GM21447 (cell line): ENCODE results near the gene NUP93.
"Not testable (repeated sequence)": the region's sequence is repeated elsewhere in the genome, so short reads cannot be mapped to it uniquely, and the experiment has no call there.

Source experiments
- ATAC-seq: cut with Tn5 transposase; IDR thresholded peaks from one replicate; pipeline ENCODE4 v1.9.1; 2021; ENCODE audit not compliant: unreplicated experiment

Gene NUP93

DNA sequence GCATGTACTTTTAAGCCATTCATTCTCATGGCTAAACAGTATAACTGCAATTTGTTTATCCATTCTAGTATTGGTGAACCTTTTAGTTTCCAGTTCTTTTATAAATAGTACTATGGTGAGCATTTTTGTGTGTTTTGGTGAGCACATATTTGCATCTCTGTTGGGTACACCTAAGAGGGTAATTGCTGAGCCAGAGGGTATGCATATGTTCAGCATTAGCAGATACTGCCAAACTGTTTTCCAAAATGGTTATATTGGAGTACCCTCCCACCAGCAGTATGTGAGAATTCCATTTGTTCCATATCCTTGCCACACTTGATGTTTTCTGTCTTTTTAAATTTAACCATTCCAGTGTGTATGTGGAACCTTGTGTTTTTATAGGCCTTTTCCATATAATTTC is 81.0 kb downstream of the NUP93 start:
- no peak for ATAC-seq

DNA sequence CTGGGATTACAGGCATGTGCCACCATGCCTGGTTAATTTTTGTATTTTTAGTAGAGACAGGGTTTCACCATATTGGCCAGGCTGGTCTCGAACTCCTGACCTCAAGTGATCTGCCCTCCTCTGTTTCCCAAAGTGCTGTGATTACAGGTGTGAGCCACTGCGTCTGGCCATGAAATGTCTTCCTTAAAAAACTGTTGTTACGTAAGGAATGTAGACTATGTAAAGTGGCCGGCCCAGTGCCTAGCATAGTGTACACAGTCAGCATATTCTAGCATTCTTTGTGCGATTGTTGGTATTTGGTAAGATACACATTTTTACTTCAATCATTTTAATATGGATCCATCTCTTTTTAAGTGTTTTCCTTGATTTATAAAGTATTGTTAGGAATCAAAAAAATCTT is 81.7 kb downstream of the NUP93 start:
- ATAC-seq = not testable (repeated sequence)

DNA sequence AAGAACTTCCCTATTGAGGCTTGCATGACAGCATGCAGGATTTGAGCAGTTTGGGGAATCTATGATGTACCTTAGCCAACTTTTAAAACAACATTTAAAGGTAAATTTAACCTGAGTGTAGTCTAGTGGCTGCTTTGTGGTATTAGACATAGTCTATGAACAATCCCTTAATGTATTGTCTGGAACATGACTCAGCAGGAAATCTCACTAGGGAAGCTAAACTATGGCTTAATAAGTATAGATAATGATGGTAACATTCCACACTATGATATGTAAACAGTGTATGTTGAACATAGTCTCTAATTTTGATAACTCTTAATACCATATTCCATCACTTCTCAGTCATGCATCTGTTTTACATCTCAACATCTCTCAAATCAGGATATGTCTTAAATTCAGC is 83.0 kb downstream of the NUP93 start:
- no peak for ATAC-seq

DNA sequence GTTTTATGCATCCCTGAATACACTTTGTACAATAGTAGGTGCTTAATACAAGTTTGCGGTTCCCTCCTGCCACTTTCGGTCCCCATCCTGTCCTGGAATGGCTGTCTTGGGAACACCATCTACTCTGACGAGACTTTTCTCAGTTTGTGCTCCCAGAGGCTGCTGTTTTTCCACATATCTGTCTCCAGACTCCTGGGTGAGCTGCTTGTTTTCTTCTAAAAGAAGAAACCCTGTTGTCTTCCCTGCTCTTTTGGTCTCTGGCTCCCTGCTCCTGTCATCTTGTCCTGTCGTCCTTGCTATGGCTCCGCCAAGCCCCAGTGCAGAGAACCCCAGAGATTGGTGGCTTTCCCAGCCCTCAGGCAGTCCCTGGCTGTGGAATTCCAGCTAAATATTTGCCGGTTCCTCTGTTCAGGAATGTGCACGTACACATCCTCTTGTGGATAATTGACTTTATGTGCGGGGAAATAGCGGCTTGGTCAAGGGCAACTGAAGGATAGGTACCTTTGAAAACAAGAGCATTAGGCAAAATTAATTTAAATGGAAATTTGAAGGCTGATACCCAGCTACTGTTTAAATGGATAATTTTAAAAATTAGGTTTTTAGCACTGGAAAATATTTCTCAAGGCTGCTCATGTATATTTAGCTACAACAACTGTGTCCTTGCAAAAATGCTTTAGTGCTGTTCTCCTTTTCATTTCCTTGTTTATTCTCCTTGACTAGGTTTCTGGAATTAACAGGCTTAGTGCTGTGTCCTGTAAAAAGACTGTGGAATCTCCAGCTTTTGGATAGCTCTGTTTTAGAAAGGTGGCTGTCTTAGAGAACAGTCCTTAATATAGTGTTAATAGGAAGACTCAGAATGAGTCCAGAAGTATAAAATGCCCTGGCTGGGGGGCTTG is 84.9 kb downstream of the NUP93 start:
- no peak for ATAC-seq

DNA sequence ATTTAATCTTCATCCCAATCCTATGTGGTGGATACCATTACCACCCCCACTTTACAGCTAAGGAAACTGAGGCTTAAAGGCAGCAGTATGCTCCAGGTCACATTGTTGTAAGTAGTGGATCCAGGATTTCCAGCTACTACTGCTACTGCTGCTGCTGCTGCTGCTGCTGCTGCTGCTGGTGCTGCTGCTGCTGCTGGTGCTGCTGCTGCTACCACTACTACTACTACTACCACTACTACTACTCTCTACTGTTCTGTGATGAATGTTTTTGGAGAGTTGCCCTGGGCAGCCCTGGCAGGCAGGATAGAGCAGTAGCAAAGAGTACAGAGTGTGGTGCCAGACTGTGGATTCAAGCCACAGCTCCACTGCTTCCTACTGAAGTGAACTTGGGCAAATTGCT is 85.8 kb downstream of the NUP93 start:
- no peak for ATAC-seq

DNA sequence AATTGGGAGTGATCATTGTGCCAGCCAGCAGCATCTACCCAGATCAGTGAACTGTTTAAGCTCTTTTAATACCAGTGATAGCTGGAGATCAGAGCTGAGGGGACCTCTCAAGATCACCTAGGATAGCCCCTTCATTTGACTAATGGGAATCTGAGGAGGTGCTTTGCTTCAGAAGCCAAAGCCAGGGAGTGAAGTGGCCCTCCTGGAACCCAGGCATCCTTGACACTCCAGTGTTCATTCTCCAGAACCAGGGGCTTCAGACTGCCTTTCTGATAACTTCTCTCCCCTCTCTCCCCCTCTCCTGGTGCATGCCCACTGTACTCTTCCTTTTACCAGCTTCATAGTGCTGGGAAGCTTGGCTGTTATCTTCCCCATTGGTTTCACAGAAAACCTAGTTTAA is 87.1 kb downstream of the NUP93 start:
- ATAC-seq = no peak

DNA sequence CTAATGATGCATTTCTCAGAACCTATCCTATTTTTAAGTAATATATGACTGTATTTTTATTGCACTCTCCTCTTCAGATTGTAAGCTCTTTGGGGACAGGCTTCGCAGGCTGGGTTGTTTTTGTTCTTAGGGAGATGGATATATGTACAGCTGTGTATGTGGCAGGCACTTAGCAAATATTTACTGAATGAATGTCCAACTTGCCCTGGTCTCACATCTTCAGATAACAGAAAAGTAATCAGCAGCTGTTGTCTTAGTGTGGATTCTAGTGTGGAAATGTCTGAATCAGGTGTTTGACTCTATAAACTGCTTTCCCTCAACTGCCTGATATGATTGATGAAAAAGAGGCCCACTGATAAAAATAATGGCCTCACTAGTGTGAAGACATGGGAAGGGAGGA is 88.0 kb downstream of the NUP93 start:
- no peak for ATAC-seq

DNA sequence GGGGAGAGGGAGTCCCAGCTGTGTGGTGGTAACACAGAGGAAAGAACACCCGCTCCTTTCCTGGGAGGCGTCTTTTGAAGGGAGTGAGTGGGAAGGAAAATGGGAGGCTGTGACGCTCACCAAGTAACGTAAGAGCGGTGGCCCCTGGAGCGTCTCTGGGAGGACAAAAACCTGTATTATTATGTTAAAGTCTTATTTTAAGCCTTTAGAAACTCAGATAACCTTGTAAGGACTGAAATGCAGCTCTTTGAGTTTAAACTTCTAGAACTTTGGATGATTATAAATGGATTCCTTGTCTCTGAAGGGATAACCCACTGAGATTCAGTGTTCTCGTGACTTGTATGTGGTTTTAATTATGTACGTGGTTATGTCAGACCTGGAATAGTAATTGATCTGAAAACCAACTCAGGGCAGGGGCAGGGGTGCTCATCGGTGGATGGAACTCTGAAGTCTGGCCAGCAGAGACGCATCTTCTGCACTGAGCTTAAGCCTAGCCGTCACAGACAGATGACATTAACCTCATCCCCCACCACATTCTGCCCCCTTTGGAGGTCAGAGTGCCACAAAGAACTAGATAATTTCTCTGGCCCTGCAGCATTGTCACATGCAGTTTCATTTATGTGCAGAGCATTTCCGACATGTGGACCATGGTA is 93.3 kb downstream of the NUP93 start:
- ATAC-seq = no peak

DNA sequence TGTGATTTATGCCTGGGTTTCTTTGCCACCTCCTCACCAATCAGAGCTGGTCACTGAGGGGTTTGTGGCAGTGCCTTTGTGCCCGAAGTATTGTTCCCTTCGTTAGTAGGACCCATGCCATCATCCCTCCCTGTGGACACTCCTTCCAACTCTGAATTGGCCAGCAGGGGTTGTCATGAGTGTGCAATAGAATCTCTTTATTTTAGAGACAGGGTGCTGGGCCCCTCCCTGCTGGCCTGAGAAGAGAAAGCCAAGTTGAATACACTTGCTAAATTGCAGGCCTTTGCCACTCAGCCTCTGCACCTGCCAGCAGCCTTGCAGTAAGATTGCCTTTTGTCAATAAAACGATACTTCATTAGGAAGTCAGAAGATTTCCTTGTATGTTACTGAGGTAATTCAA is 94.4 kb downstream of the NUP93 start:
- ATAC-seq = no peak

DNA sequence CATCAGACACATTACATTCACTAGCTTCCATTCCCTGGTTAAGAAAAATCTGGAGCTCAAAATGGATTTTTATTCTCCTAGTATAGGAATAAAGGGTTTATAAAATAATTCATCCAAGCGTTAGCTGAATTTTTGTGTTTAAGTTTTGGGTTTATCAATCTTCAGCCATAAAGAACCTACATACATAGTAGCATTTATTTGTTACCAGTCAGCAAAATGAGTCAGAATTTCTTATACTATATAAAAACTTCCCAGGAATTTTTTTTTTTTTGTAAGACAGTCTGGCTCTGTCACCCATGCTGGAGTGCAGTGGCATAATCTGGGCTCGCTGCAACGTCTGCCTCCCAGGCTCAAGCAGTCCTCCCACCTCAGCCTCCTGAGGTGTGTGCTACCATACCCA is 94.9 kb downstream of the NUP93 start:
- no peak for ATAC-seq

DNA sequence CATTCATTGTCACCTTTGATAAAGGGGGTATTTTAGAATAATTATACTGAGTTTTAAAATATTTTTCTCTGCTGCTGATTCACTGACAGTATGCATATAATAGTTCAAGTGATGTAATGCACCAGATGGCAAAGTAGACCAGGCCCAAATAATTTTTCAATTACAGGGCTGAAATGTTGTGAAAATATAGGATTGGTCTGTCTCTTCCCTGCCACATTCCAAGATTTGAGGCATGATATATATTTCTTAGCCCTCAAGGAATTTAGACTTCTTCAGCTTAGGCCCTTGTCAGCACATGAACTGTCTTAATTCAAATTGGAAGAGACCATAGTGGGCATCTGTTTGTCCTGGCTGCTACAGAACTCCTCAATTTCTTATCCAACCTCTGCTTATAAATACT is 95.9 kb downstream of the NUP93 start:
- ATAC-seq = no peak

DNA sequence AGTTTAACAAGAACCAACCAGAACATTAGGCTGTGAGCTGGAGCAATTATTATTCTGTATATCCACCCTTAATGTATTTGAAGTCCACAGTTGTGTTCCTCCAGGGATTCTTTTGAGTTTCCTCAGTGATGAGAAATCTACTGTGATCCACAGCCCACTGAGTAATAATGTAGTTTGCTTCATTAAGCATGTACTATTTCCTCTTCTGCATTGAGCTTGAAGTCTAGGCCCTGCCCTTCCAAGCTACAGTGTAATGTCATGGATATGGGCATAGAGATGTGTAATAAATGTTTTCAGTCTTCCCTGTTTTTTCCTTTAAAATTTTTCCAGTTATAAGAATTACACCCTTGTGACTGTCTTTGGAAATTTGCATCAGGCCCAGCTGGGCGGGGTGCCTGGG is 98.7 kb downstream of the NUP93 start:
- ATAC-seq = no peak

DNA sequence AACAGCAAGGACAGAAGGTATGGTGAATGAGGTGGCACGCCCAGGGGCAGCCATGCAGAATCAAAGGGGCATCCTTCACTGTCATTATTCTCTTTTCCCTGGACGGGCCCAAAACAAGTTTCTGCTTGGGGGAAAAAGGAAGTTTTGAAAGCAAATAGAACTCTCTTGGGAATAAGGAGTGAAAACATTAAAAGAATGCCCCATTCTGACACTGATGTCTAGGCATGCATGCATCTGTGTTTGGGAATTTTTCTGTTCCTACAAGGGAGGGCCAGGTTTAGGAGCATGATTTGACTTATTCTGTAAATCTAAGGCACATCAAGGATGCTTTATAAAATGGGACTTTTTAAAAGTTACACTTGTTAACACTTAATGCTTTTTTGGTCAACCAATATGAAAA is 100.7 kb downstream of the NUP93 start:
- ATAC-seq = no peak

DNA sequence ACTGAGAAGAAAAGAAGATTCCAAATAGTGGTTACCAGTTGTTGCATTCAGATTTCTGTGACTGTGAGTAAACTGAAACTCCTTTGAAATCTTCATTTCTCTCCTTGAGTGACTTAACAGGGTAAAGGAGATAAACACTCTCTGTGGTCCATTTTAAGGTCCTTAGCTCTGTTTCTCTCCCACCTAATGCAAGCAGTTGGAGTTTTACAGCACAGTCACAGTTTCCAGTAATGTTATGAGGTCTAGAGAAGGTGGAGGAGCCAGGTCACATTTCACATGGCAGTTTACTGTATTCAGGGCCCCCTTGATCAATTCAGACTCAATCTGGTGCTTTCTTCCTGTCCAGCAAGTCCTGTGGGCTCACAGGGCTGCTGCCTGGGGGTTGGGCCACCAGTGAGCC is 102.8 kb downstream of the NUP93 start:
- ATAC-seq = no peak

DNA sequence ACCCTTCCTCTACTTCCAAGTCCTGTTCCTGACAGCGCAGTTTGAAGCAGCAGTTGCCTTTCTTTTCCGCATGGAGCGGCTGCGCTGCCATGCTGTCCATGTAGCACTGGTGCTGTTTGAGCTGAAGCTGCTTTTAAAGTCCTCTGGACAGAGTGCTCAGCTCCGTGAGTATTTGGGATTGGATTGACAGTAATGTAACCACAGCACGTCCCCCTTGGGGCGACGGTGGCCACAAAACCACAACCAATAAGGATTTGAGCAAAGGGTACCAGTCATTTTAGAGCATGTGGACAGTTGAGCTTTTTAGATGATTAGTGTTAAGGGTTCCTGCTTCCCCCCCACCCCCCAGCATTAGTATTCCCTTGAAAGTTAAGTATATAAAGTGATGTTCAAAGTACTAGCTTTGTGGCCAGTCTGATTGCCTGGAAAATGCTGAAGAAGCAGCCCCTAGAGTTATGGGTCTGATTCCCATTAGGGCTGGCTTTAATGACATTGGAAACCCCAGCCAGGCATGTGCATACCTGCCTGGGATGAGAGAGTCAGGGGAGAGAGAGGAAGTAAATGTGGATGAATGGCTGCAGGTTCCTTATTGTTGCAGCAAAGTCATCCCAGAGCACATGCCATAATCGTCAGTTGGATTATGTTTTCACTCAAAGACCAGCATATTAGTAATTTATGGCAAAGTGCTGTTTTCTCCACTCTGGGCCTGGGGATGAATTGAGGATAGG is 103.5 kb downstream of the NUP93 start:
- no peak for ATAC-seq

DNA sequence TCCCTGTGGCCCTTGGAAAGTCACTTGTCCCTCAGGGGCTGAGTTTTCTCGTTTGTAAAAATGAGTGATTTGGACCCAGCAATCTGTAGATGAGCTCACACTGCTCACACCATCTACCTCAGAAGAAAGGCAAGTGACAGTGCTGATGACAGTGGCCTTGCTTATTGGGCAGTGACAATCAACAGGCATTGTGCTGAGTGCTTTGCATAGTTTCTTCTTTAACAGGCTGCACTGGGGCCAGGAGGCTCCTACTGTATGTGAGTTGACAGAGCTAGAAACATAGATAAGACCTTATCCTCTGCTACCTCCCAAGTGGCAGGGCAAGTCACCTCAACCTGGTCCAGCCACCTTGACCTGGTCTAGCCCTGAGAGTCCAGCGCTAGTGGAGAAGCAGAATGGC is 105.4 kb downstream of the NUP93 start:
- no peak for ATAC-seq

DNA sequence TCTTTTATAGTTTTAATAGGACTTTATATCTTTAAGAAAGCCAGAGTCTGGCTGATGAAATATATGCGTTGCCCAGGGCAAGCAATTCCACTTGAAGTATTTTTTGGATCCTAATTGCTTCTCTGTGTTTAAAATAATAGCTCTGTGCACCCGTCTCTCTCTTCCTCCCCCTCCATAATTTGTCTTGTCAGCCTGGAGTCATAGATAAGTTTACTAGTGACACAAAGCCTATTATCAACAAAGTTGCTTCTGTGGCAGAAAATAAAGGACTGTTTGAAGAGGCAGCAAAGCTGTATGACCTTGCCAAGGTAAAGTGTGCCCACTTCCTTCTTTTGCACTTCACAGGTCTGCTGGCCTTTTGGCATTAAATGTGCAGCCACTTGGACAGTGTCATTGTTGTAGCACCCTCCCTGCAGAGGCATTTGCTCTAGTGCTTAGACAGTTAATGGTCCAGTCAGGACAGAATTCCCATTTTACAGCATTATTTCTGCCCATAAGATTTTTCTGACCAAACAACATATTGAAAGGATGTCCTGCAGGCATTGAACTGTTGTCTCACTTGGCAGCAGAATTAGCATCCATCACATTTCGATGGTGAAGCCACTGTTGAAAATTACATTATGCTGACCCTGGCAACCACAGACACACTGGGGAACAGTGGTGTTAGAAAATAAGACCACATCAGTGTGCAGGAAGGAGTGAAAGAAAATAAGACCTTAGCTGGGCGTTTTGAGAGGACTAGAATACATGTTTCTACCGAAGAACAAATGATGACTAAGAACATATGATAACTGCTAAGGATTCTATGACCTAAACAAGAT is 106.7 kb downstream of the NUP93 start:
- ATAC-seq = no peak

DNA sequence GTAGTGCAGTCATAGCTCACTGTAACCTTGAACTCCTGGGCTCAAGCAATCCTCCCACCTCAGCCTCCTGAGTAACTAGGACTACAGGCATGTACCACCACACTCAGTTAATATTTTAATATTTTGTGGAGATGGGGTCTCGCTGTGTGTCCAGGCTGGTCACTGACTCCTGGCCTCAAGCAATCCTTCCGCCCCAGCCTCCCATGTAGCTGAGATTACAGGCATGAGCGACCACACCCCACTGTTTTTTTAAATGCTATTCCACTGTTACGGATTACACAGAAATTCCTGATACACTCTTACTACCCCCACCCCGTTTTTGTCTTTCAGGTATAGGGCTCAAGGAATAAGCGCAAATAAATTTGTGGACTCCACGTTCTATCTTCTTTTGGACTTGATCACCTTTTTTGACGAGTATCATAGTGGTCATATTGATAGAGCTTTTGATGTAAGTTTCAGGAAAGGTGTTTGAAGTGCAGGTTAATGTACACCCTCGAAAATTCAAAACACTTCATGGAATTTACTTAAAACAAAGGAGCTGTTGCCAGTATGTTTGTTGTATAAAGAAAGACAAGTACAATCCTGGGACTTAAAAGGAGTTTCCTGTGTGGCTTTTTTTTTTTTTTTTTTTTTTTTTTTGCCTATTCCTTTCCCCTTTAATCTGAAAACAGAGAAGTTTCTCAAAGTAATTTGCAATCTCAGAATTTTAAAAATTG is 108.9 kb downstream of the NUP93 start:
- ATAC-seq = no peak

DNA sequence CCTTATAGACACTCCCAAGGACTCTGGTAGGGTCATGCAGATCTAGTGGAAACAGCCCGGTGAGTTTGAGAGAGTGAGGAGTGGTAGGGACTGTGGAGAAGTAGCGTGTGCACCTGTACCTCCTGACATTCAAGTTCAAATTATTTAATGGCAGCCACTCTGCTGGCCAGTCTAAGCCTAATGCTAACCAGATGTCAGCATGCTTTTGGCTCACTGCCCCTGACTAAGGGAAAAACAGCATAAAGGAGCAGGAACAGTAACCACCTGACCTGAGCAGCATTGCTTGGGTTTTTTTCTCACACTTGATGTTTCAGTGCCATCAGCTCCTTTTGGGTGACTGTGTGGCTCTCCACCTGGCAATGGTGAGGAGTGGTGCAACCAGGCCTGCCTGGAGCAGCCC is 111.3 kb downstream of the NUP93 start:
- no peak for ATAC-seq

DNA sequence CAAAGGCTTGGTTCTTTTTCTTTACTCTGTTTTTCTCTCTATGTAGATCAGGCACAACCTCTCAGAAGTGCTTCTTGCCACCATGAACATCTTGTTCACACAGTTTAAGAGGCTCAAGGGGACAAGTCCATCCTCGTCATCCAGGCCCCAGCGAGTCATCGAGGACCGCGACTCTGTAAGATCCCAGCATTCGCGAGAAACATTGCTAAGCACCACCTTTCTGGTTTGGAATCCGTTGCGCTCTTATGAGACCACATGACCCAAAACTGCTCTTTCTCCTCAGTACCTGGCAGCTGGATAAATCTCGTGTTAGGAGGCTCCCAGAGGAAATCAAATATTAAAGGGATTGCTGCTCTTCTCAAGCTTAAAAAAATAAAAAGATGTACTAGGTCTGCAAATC is 111.7 kb downstream of the NUP93 start:
- ATAC-seq = no peak

DNA sequence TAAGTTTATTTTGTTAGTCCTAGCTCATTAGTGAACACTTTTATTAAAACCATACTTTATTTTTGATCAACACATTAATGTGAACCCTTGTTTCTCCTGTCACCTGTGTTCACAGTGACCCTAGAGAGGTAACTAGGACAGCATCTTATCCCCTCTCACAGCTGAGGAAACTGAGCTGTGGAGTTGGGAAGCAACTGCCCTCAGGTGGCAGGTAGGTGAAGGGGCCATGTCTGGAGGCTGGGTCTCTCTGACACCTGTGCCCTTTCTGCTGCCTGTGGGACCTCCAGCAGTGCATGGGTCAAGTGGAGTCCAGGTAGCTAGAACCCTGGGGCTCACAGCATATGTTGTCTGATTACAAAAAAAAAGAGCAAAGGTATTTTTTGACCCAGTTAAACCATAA is 112.2 kb downstream of the NUP93 start:
- ATAC-seq = no peak
